HG03039 (cell line): Measurements from ENCODE around the gene BLTP2.
A peak's percentile ranks its signal among the peaks of the same experiment; 100 is the strongest.

Experiments used
- ATAC-seq: cut with Tn5 transposase; IDR thresholded peaks from one replicate; pipeline ENCODE4 v1.9.1; 2021; ENCODE audit warnings: mild to moderate bottlenecking, moderate library complexity; ENCODE audit not compliant: unreplicated experiment

Gene BLTP2

DNA sequence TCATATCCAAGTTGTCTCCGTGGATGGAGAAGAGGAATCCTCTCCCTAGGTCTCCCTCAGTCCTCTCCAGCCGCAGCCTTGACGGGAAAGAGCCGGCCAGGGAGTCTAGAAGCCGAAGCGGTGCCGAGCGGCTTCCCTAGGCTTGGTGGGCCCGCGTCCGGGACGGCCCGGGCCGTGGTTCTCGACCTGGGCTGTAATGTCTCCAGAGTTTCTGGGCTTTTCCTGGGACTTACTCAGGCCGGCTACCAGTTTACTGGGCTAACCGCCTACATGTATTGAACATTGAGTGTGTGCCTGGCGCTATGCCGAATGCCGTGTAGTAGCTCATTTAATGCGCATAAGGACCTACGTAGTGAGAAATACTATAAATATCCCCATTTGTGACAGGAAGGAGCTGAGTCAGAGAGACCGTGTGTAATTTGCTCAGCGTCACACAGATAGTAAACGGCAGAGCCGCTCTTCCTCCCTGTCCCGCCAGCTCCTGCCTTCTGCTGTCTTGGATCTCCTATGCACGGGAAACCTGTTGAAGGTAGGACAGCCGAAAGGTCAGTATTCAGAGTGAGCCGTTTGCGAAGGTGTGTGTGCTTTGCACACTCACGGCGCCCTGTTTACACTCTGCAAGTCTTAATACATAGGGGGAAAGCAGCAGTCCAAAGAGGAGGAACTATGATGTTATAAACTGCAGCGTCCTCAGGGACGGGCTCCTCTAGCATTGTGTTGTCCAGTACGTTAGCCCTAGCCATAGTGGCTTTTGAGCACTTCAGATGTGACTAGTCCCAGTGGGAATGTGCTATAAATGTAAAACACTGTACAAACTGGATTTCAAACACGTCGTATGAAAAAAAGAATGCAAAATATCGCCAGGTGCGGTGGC lies 45.4 kb downstream of the BLTP2 start:
- ATAC-seq = peak; percentile 27

DNA sequence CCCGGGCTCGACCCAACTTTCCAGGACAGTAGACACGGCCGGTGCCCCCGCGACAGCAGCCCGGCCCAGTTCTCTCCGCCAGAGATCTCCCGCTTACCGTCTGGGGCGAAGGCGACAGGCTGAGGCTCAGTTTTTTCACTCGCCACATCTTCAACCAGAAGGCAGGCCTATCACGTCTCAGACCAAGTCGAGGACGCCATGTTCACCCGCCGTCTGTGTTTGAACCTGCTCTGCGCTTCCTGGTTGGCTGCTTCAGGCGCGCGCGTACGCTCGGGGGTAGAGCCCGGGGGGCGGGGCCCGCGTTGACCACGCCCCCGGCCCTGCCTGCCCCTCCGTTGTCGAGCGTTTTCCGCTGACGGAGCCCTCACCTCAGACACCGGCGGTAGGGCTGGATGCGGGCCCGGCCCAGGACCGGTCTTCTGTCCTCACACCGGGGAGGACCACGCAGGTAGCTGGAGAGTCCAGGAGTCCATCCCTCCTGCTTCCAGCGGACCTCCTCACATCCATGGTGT lies 46.1 kb downstream of the BLTP2 start, which contains the start of gene SPAG5:
Gene SPAG5 (minus strand): TSS at position 227 of the 512 bp plus-strand sequence. CDS start 79 bp downstream, at position 148.
- ATAC-seq = peak; percentile 73

GRCh38 chr17:28598389-28598788 lies 46.6 kb downstream of the BLTP2 start:
- no peak for ATAC-seq

GRCh38 chr17:28597606-28598383 lies 47.2 kb downstream of the BLTP2 start:
- ATAC-seq = no peak
